ENCODE measurements around the gene OPA3. TPM values are rescaled to one million over a fixed set of nuclear protein-coding genes. Genes with fewer than 3 reads are reported as not detected.

The OPA3 gene
- total RNA-seq, 1 experiment from 2014 or later: 11.1 TPM

GRCh38 chr19:45575216-45575615 lies 9.4 kb downstream of the OPA3 start:
- no peaks in the 10 kb centered on the region for H4K20me1 ChIP-seq (ENCODE audit: insufficient read depth)
- H3K79me2 ChIP-seq (ENCODE audit: insufficient read depth, low read length): peaks cover 36% of the 10 kb centered on the region
- no peaks in the 10 kb centered on the region for H3K9me2 ChIP-seq (ENCODE audit: insufficient read depth)
- BruUV-seq (replicated peaks): no TSS peak
- H3K9me3 ChIP-seq (ENCODE audit: control insufficient read depth in 1 of 2, insufficient read depth in 1 of 2, low read depth in 1 of 2, low read length in 2 of 2): no peaks in the 10 kb centered on the region
- ChIA-PET POLR2A (no interaction called here), RAD21 (ENCODE audit: low non-redundant PET in 1 of 2, low total read pairs in 2 of 2, uncharacterized antibody in 2 of 2, unreplicated experiment in 2 of 2) (no interaction called here), CTCF (no interaction called here)
- ATAC-seq (no peak), DNase-seq (ENCODE audit: low read depth, low spot score) (no peak)
- H3K4me1 ChIP-seq (ENCODE audit: control insufficient read depth in 1 of 2, insufficient read depth in 2 of 2, low read length in 2 of 2): peaks cover 5 to 26% of the 10 kb centered on the region in 2 experiments
- no peak overlapping the region for H3K9ac ChIP-seq (ENCODE audit: low read length)
- intact Hi-C loops (cut with micrococcal nuclease): no loop called here
- H2AFZ ChIP-seq (ENCODE audit: low read depth, low read length, poor library complexity, severe bottlenecking): no peak overlapping the region
- H3K4me2 ChIP-seq (ENCODE audit: low read length): no peak overlapping the region
- no peaks in the 10 kb centered on the region for H3K36me3 ChIP-seq (ENCODE audit: control insufficient read depth in 1 of 2, insufficient read depth in 2 of 2, low read length in 2 of 2)
- no peak for TF ChIP-seq REST (IDR thresholded peaks at IDR 0.05; ENCODE audit: low read depth)
- TF ChIP-seq FOSL1 (IDR thresholded peaks at IDR 0.05; ENCODE audit: low read depth): no peak
- no peak for TF ChIP-seq ELF1 (IDR thresholded peaks at IDR 0.05; ENCODE audit: borderline replicate concordance, low read depth)
- TF ChIP-seq SIN3A (IDR thresholded peaks at IDR 0.05; ENCODE audit: low read depth): no peak
- no peak for TF ChIP-seq ZBTB33 (IDR thresholded peaks at IDR 0.05; ENCODE audit: extremely low read depth, insufficient replicate concordance, low read length)
- no peak for TF ChIP-seq CBX3 (IDR thresholded peaks at IDR 0.05; ENCODE audit: low read depth)
- no peak for TF ChIP-seq EZH2phosphoT487 (IDR thresholded peaks at IDR 0.05; ENCODE audit: borderline replicate concordance)
- no peak for TF ChIP-seq EZH2 (IDR thresholded peaks at IDR 0.05)
- no peak overlapping the region for H3K27ac ChIP-seq (ENCODE audit: low read depth, low read length)
- no peaks in the 10 kb centered on the region for H3K27me3 ChIP-seq (ENCODE audit: insufficient read depth, low read length)
- H3K4me3 ChIP-seq (replicated peaks in 1 of 2; ENCODE audit: low read depth in 1 of 2, low read length in 2 of 2): no peak overlapping the region
